ENCODE data around the gene MED16. TPM values are rescaled to one million over a fixed set of nuclear protein-coding genes. Genes with fewer than 3 reads are reported as not detected.

Gene MED16
- total and polyA plus RNA-seq, 2 experiments from 2014 or later = 26.6 to 66.5 TPM

- H3K27ac ChIP-seq = peak overlapping the region; percentile 31
These were observed 33.8 kb upstream of the MED16 start for GRCh38 chr19:926589-927350.

DNA sequence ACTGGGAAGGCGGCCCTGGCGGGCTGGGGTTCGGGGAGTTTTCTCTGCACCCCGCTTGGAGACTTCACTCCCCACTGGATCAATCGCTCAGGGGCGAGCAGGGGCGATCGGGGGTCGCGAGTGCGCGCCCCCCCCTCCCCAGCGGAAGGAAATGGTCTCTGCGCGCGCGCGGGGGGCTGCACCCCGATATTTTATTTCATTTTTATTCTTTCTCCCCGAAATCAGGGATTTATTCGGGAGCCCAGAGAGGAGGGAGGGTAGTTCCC lies 33.3 kb upstream of the MED16 start:
- Histone ChIP-seq H3K27ac (peak overlapping the region; percentile 31), H2AFZ (peak overlapping the region; percentile 39)
- in situ Hi-C loops (cut with MboI) = no loop called here

More at GRCh38 chr19:926589-927350, 33.8 kb upstream of the MED16 start:
- H3K4me3 ChIP-seq = peak overlapping the region; percentile 78
- peak overlapping the region; percentile 80 for H3K9ac ChIP-seq
- H4K20me1 ChIP-seq (ENCODE audit: insufficient read depth) = no peaks in the 10 kb centered on the region
- peak; percentile 74 for DNase-seq
- peak overlapping the region; percentile 39 for H2AFZ ChIP-seq
- WGBS, 2 experiments (ENCODE audit: low coverage in 1 of 2, low lambda C conversion rate in 2 of 2, missing lambda C conversion rate in 2 of 2) = 1 to 2% methylated on average over 24 to 52 of the region's 52 CpGs
- H3K9me3 ChIP-seq (ENCODE audit: low read depth) = no peaks in the 10 kb centered on the region
- no peaks in the 10 kb centered on the region for H3K4me1 ChIP-seq (ENCODE audit: insufficient read depth)
- 0 out of 2 replicates have a peak, but pooled peaks cover 4% of the 10 kb centered on the region for H3K36me3 ChIP-seq (ENCODE audit: low read depth)
- peaks cover 48% of the 10 kb centered on the region for H3K79me2 ChIP-seq (ENCODE audit: insufficient read depth)
- in situ Hi-C loops (cut with MboI) = no loop called here
- H3F3A ChIP-seq (ENCODE audit: insufficient read depth) = no peaks in the 10 kb centered on the region
- no peaks in the 10 kb centered on the region for H3K9me2 ChIP-seq (ENCODE audit: insufficient read depth)
- H3K4me2 ChIP-seq (ENCODE audit: unreplicated experiment) = peak overlapping the region; percentile 82
- no peaks in the 10 kb centered on the region for H3K27me3 ChIP-seq (replicated peaks; ENCODE audit: insufficient read depth)
- no peak for TF ChIP-seq EZH2 (IDR thresholded peaks at IDR 0.05; ENCODE audit: insufficient read depth, poor library complexity, severe bottlenecking)
- no peak for TF ChIP-seq EZH2phosphoT487 (IDR thresholded peaks at IDR 0.05; ENCODE audit: insufficient read depth, low read depth)

GRCh38 chr19:925526-926322 lies 32.7 kb upstream of the MED16 start, which contains the start of gene ARID3A:
ARID3A (plus strand) TSS chr19:926035; CDS start chr19:929529, 3,494 bp downstream.
- H3K4me2 ChIP-seq (ENCODE audit: unreplicated experiment) = peak within 1 kb of the TSS; percentile 82
- H3K9me2 ChIP-seq (ENCODE audit: insufficient read depth) = no peaks in the 10 kb centered on the region
- peaks cover 48% of the 10 kb centered on the region for H3K79me2 ChIP-seq (ENCODE audit: insufficient read depth)
- H3K27ac ChIP-seq = peak within 1 kb of the TSS; percentile 55
- no peaks in the 10 kb centered on the region for H4K20me1 ChIP-seq (ENCODE audit: insufficient read depth)
- H3K27me3 ChIP-seq (replicated peaks; ENCODE audit: insufficient read depth) = 0 out of 2 replicates have a peak, but pooled peaks cover under 1% of the 10 kb centered on the region
- 0 out of 2 replicates have a peak, but pooled peaks cover 5% of the 10 kb centered on the region for H3F3A ChIP-seq (ENCODE audit: insufficient read depth)
- DNase-seq = peak; percentile 88
- H3K4me1 ChIP-seq (ENCODE audit: insufficient read depth) = no peaks in the 10 kb centered on the region
- peak within 1 kb of the TSS; percentile 80 for H3K9ac ChIP-seq
- H3K9me3 ChIP-seq (ENCODE audit: low read depth) = no peaks in the 10 kb centered on the region
- H2AFZ ChIP-seq = peak within 1 kb of the TSS; percentile 64
- no peak for TF ChIP-seq EZH2phosphoT487 (IDR thresholded peaks at IDR 0.05; ENCODE audit: insufficient read depth, low read depth)
- 1% methylated on average over 15 to 81 of the region's 97 CpGs for WGBS, 2 experiments (ENCODE audit: low coverage in 1 of 2, low lambda C conversion rate in 2 of 2, missing lambda C conversion rate in 2 of 2)
- 0 out of 2 replicates have a peak, but pooled peaks cover 4% of the 10 kb centered on the region for H3K36me3 ChIP-seq (ENCODE audit: low read depth)
- peak within 1 kb of the TSS; percentile 78 for H3K4me3 ChIP-seq
- in situ Hi-C loops (cut with MboI) = no loop called here

More for the DNA sequence above, 33.3 kb upstream of the MED16 start:
- Histone ChIP-seq H3K9me2 (ENCODE audit: insufficient read depth) (no peaks in the 10 kb centered on the region), H3K9ac (peak overlapping the region; percentile 80), H3K27me3 (replicated peaks; ENCODE audit: insufficient read depth) (no peaks in the 10 kb centered on the region), H3K36me3 (ENCODE audit: low read depth) (0 out of 2 replicates have a peak, but pooled peaks cover 4% of the 10 kb centered on the region), H3F3A (ENCODE audit: insufficient read depth) (no peaks in the 10 kb centered on the region), H3K4me1 (ENCODE audit: insufficient read depth) (no peaks in the 10 kb centered on the region), H3K79me2 (ENCODE audit: insufficient read depth) (peaks cover 48% of the 10 kb centered on the region), H3K9me3 (ENCODE audit: low read depth) (no peaks in the 10 kb centered on the region), H3K4me2 (ENCODE audit: unreplicated experiment) (peak overlapping the region; percentile 82), H4K20me1 (ENCODE audit: insufficient read depth) (no peaks in the 10 kb centered on the region), H3K4me3 (peak overlapping the region; percentile 78)
- TF ChIP-seq EZH2 (IDR thresholded peaks at IDR 0.05; ENCODE audit: insufficient read depth, poor library complexity, severe bottlenecking) (no peak), EZH2phosphoT487 (IDR thresholded peaks at IDR 0.05; ENCODE audit: insufficient read depth, low read depth) (no peak)
- WGBS, 2 experiments (ENCODE audit: low coverage in 1 of 2, low lambda C conversion rate in 2 of 2, missing lambda C conversion rate in 2 of 2) = 0 to 1% methylated on average over 21 of the region's 21 CpGs
- no peak for DNase-seq

DNA sequence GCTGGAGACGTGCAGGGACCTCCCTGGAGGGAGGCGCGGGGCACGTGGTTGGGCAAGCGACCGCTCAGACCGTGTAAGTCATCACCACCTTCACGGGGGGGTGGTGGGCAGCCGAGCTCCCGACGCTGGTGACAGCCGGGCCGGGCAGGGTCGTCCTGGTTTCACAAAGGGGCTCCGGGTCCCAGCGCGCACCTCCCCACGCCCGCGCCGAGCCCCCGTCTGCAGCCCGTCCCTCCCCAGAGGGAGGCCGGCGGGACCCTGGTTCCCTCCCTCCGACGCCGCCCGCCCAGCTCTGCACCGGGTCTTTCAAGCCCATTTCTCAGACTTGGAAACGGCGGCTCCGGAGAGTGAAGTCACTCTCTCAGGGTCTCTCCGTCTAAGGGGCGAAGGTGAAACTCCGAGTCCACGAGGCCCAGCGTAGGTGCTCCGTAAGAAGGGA lies 32.1 kb upstream of the MED16 start:
- 0 out of 2 replicates have a peak, but pooled peaks cover 6% of the 10 kb centered on the region for H3F3A ChIP-seq (ENCODE audit: insufficient read depth)
- H2AFZ ChIP-seq = peak overlapping the region; percentile 64
- no peaks in the 10 kb centered on the region for H3K4me1 ChIP-seq (ENCODE audit: insufficient read depth)
- H3K27me3 ChIP-seq (replicated peaks; ENCODE audit: insufficient read depth) = 0 out of 2 replicates have a peak, but pooled peaks cover 7% of the 10 kb centered on the region
- H3K79me2 ChIP-seq (ENCODE audit: insufficient read depth) = peaks cover 47% of the 10 kb centered on the region
- peak overlapping the region; percentile 63 for H3K4me2 ChIP-seq (ENCODE audit: unreplicated experiment)
- H3K9me2 ChIP-seq (ENCODE audit: insufficient read depth) = no peaks in the 10 kb centered on the region
- no peaks in the 10 kb centered on the region for H3K9me3 ChIP-seq (ENCODE audit: low read depth)
- no peaks in the 10 kb centered on the region for H4K20me1 ChIP-seq (ENCODE audit: insufficient read depth)
- WGBS, 2 experiments (ENCODE audit: low coverage in 1 of 2, low lambda C conversion rate in 2 of 2, missing lambda C conversion rate in 2 of 2) = 0 to 2% methylated on average over 38 of the region's 39 CpGs
- in situ Hi-C loops (cut with MboI) = no loop called here
- H3K36me3 ChIP-seq (ENCODE audit: low read depth) = 0 out of 2 replicates have a peak, but pooled peaks cover 3% of the 10 kb centered on the region
- peak overlapping the region; percentile 78 for H3K4me3 ChIP-seq
- peak overlapping the region; percentile 55 for H3K27ac ChIP-seq
- peak; percentile 68 for DNase-seq
- H3K9ac ChIP-seq = peak overlapping the region; percentile 80
- TF ChIP-seq EZH2phosphoT487 (IDR thresholded peaks at IDR 0.05; ENCODE audit: insufficient read depth, low read depth) (no peak), EZH2 (IDR thresholded peaks at IDR 0.05; ENCODE audit: insufficient read depth, poor library complexity, severe bottlenecking) (no peak)
